22Rv1 (cell line): ENCODE results near the gene GKN1.

ENCODE experiments used
- ZFX ChIP-seq: fragments of 450-650 bp; IDR thresholded peaks from 2 replicates; pipeline ENCODE4 v1.6.1; 2017; ENCODE audit warnings: antibody characterized with exemption, borderline replicate concordance
- TF ChIP-seq, protein P1 (sequence below): fragments of 450-650 bp; IDR thresholded peaks from 2 replicates; pipeline ENCODE4 v1.5.1; 2017; ENCODE audit warnings: mild to moderate bottlenecking

GRCh38 chr2:68978098-68978497, 3.7 kb downstream of the GKN1 start:
- TF ChIP-seq, protein P1, sequence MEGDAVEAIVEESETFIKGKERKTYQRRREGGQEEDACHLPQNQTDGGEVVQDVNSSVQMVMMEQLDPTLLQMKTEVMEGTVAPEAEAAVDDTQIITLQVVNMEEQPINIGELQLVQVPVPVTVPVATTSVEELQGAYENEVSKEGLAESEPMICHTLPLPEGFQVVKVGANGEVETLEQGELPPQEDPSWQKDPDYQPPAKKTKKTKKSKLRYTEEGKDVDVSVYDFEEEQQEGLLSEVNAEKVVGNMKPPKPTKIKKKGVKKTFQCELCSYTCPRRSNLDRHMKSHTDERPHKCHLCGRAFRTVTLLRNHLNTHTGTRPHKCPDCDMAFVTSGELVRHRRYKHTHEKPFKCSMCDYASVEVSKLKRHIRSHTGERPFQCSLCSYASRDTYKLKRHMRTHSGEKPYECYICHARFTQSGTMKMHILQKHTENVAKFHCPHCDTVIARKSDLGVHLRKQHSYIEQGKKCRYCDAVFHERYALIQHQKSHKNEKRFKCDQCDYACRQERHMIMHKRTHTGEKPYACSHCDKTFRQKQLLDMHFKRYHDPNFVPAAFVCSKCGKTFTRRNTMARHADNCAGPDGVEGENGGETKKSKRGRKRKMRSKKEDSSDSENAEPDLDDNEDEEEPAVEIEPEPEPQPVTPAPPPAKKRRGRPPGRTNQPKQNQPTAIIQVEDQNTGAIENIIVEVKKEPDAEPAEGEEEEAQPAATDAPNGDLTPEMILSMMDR = no peak
- no peak for TF ChIP-seq ZFX
